ENCODE data around the gene BDNF. TPM values are rescaled to one million over a fixed set of nuclear protein-coding genes. Genes with fewer than 3 reads are reported as not detected.

Gene BDNF
- total and polyA plus RNA-seq, 2 experiments from 2014 or later: 5.1 to 5.2 TPM

DNA sequence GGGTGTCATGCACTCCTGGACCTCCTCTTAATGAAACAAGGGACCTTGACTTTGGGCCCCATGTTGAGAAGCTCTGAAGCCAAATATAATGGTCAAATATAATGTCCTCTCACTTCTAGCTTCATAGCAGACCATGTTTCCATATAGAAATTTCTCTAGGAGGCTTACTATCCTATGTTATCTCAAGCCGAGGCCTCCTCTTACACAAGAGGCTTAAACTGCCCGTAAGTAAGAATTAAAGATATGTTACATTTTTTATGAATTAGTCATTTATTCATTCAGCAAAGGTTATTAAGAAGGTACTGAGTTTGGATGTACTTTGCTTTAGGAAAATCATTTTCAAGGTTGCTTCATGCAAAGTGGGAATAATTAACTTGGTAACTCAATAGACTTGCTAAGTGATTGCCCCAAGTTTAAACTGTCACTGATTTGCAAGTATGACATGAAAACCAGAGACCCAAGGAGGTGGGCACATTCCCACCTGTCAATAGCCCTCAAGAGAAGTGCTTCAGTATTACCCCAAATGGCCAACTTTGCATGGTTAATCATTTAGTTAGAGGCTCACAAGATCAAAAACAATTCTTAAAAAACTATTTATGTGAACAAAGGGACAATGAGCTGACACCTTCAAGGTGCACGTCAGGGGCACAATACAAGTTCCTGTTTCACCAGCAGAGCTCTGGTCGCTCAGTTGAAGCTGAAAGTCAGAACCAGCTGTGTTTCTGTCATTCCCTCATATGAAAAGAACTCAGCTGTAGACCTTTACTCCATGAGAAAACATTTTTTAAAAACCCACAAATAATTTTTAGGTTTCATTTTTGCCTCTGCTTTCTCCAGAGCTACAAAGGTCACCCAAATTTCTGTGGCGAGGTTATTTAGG, 20.9 kb downstream of the BDNF start:
- no peak for DNase-seq (ENCODE audit: low spot score)
- Mint-ChIP-seq H3K27me3 (ENCODE audit: insufficient read depth, low read depth, poor library complexity) (no peaks in the 10 kb centered on the region), H3K4me1 (peaks cover 6% of the 10 kb centered on the region; the same call in 2 of the 3 replicates), H3K27ac (no peak overlapping the region), H3K36me3 (ENCODE audit: low read depth) (peaks cover 13% of the 10 kb centered on the region; the same call in 2 of the 3 replicates), H3K9me3 (peaks cover 6% of the 10 kb centered on the region), H3K4me3 (no peak overlapping the region)
- no peak for ATAC-seq
- Histone ChIP-seq H2AFZ (no peak overlapping the region), H3K4me1 (ENCODE audit: insufficient read depth) (peaks cover 2% of the 10 kb centered on the region), H3K79me2 (replicated peaks; ENCODE audit: insufficient read depth) (peaks cover 19% of the 10 kb centered on the region), H3K27ac (ENCODE audit: low read depth) (no peak overlapping the region), H3K4me3 (no peak overlapping the region), H3F3A (replicated peaks; ENCODE audit: low read depth) (no peaks in the 10 kb centered on the region), H3K4me2 (no peak overlapping the region), H3K36me3 (ENCODE audit: insufficient read depth) (no peaks in the 10 kb centered on the region), H3K9me2 (ENCODE audit: insufficient read depth) (peaks cover 4% of the 10 kb centered on the region; the same call in 1 of the 2 replicates), H3K27me3 (ENCODE audit: insufficient read depth) (no peaks in the 10 kb centered on the region), H4K20me1 (replicated peaks; ENCODE audit: insufficient read depth) (no peaks in the 10 kb centered on the region)
- no peak for TF ChIP-seq NANOG (IDR thresholded peaks at IDR 0.05; ENCODE audit: borderline replicate concordance)
- no peak for TF ChIP-seq JUNB (IDR thresholded peaks at IDR 0.05; ENCODE audit: unreplicated experiment)

GRCh38 chr11:27678242-27678641, 22.0 kb downstream of the BDNF start:
- H3K27ac ChIP-seq (ENCODE audit: low read depth): no peak overlapping the region
- H3K36me3 ChIP-seq (ENCODE audit: insufficient read depth): no peaks in the 10 kb centered on the region
- peaks cover 14% of the 10 kb centered on the region for H3K4me1 ChIP-seq (ENCODE audit: insufficient read depth)
- H3F3A ChIP-seq (replicated peaks; ENCODE audit: low read depth): no peaks in the 10 kb centered on the region
- no peaks in the 10 kb centered on the region for H3K27me3 ChIP-seq (ENCODE audit: insufficient read depth)
- Mint-ChIP-seq H3K4me1 (peaks cover 14% of the 10 kb centered on the region), H3K27me3 (ENCODE audit: insufficient read depth, low read depth, poor library complexity) (no peaks in the 10 kb centered on the region), H3K4me3 (no peak overlapping the region), H3K9me3 (peaks cover 4% of the 10 kb centered on the region), H3K27ac (no peak overlapping the region), H3K36me3 (ENCODE audit: low read depth) (peaks cover 8% of the 10 kb centered on the region; the same call in 2 of the 3 replicates)
- peaks cover 4% of the 10 kb centered on the region; the same call in 1 of the 2 replicates for H3K9me2 ChIP-seq (ENCODE audit: insufficient read depth)
- ATAC-seq: no peak
- no peak overlapping the region for H3K4me2 ChIP-seq
- no peak for DNase-seq (ENCODE audit: low spot score)
- no peaks in the 10 kb centered on the region for H4K20me1 ChIP-seq (replicated peaks; ENCODE audit: insufficient read depth)
- peaks cover 25% of the 10 kb centered on the region for H3K79me2 ChIP-seq (replicated peaks; ENCODE audit: insufficient read depth)
- H3K4me3 ChIP-seq: no peak overlapping the region
- no peak overlapping the region for H2AFZ ChIP-seq
- TF ChIP-seq ZNF114 (CRISPR knock-in tag; IDR thresholded peaks at IDR 0.05): no peak
- TF ChIP-seq ETS1 (IDR thresholded peaks at IDR 0.05): no peak
- no peak for TF ChIP-seq EZH2phosphoT487 (IDR thresholded peaks at IDR 0.05; ENCODE audit: unreplicated experiment)
- TF ChIP-seq STAT1 (IDR thresholded peaks at IDR 0.05; ENCODE audit: unreplicated experiment): no peak
- no peak for TF ChIP-seq JUNB (IDR thresholded peaks at IDR 0.05; ENCODE audit: unreplicated experiment)
- TF ChIP-seq EZH2 (IDR thresholded peaks at IDR 0.05; ENCODE audit: low read depth, unreplicated experiment): no peak
- TF ChIP-seq ZNF462 (CRISPR knock-in tag; IDR thresholded peaks at IDR 0.05): no peak
- TF ChIP-seq CREB1 (CRISPR knock-in tag; IDR thresholded peaks at IDR 0.05; ENCODE audit: low read depth): no peak
- TF ChIP-seq, protein P1, sequence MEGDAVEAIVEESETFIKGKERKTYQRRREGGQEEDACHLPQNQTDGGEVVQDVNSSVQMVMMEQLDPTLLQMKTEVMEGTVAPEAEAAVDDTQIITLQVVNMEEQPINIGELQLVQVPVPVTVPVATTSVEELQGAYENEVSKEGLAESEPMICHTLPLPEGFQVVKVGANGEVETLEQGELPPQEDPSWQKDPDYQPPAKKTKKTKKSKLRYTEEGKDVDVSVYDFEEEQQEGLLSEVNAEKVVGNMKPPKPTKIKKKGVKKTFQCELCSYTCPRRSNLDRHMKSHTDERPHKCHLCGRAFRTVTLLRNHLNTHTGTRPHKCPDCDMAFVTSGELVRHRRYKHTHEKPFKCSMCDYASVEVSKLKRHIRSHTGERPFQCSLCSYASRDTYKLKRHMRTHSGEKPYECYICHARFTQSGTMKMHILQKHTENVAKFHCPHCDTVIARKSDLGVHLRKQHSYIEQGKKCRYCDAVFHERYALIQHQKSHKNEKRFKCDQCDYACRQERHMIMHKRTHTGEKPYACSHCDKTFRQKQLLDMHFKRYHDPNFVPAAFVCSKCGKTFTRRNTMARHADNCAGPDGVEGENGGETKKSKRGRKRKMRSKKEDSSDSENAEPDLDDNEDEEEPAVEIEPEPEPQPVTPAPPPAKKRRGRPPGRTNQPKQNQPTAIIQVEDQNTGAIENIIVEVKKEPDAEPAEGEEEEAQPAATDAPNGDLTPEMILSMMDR (conservative IDR thresholded peaks at IDR 0.05; ENCODE audit: low read depth in 2 of 2): no peak
- TF ChIP-seq ZNF331 (CRISPR knock-in tag; IDR thresholded peaks at IDR 0.05; ENCODE audit: low read depth): no peak
- no peak for TF ChIP-seq NANOG (IDR thresholded peaks at IDR 0.05; ENCODE audit: borderline replicate concordance)

Data from GM23338 (cell line).